Gastrocnemius medialis (tissue), 4 donors: ENCODE data around the gene KIRREL3. TPM values are rescaled to one million over a fixed set of nuclear protein-coding genes. Genes with fewer than 3 reads are reported as not detected.

Source experiments
- ATAC-seq, 2 donors: fragments of 150-250 bp; one replicate each; pipeline ENCODE4 v1.9.1; 2016
- DNase-seq, 2 donors: peaks; one replicate each; pipeline ENCODE4 v3.0.0-alpha.2; 2019
- H3K27ac ChIP-seq, 4 donors: fragments of 200-600 bp; sonication (generic); 1 replicate in 1 of 4; 2 replicates in 3 of 4; pipeline ENCODE4 v1.5.1; 2016 to 2018; ENCODE audit warnings: mild to moderate bottlenecking in 2 of 4, moderate library complexity in 1 of 4
- H3K27me3 ChIP-seq, 3 donors: fragments of 200-600 bp; sonication (generic) in 2 of 3; 1 replicate in 1 of 3; 2 replicates in 2 of 3; pipeline versions ENCODE4 v1.5.1 to v1.6.0; 2016 to 2019; ENCODE audit warnings: mild to moderate bottlenecking in 1 of 3, moderate library complexity in 1 of 3
- H3K36me3 ChIP-seq, 2 donors: fragments of 200-600 bp; sonication (generic) in 1 of 2; one replicate each; pipeline ENCODE4 v1.5.1; 2017 to 2018
- H3K4me1 ChIP-seq, 2 donors: fragments of 200-600 bp; sonication (generic) in 1 of 2; one replicate each; pipeline ENCODE4 v1.5.1; 2016 to 2017; ENCODE audit warnings: mild to moderate bottlenecking in 2 of 2
- H3K4me3 ChIP-seq, 4 donors: fragments of 200-600 bp; sonication (generic) in 3 of 4; 1 replicate in 1 of 4; 2 replicates in 3 of 4; pipeline ENCODE4 v1.5.1; 2016 to 2019; ENCODE audit warnings: mild to moderate bottlenecking in 2 of 4
- H3K9me3 ChIP-seq, 3 donors: fragments of 200-600 bp; sonication (generic) in 2 of 3; 1 replicate in 1 of 3; 2 replicates in 2 of 3; pipeline ENCODE4 v1.5.1; 2016 to 2019
- POLR2A ChIP-seq, 2 donors: fragments of 450-650 bp; IDR thresholded peaks; one replicate each; pipeline ENCODE4 v1.6.1; 2017; ENCODE audit warnings: antibody characterized with exemption in 2 of 2, mild to moderate bottlenecking in 2 of 2, moderate library complexity in 2 of 2
- in situ Hi-C, 4 donors: fragments of 200-750 bp; cut with MboI; loops; one replicate each; pipeline versions ENCODE4 v1.15.0 to v1.8.0; 2017; ENCODE audit warnings: low sequenced_read_pairs in 4 of 4
- intact Hi-C: fragments of 100-400 bp; cut with DNase I; formaldehyde crosslinking; loops from one replicate; pipeline ENCODE4 v1.15.1; 2023; ENCODE audit warnings: low total_unique reads
- total RNA-seq, 4 donors: library from RNA; depleted of rRNA; stranded (reverse); fragments of >200 nt; gene quantifications; one replicate each; pipeline versions ENCODE4 v1.1.0 to v1.2.3, GENCODE V29; 2016
- TF ChIP-seq, protein P1 (sequence below), 5 experiments: fragments of 450-650 bp in 3 of 5; fragments of 200-600 bp in 2 of 5; sonication (generic) in 2 of 5; IDR thresholded peaks in 4 of 5; conservative IDR thresholded peaks in 1 of 5; 1 replicate in 4 of 5; 2 replicates in 1 of 5; pipeline ENCODE4 v1.5.1; 2016 to 2019; ENCODE audit warnings: antibody characterized with exemption in 5 of 5, mild to moderate bottlenecking in 3 of 5, moderate library complexity in 3 of 5

Gene KIRREL3
- total RNA-seq, 4 donors from 2014 or later, result 0.10 TPM; not detected in 3

- peaks cover 0 to under 1% (median 0%) of the 10 kb centered on the region in 3 donors for H3K27me3 ChIP-seq
- H3K4me3 ChIP-seq, result no peak overlapping the region
- H3K27ac ChIP-seq, result no peak overlapping the region
- DNase-seq (no peak), ATAC-seq (no peak)
- intact Hi-C loops, result no loop called here
- no peaks in the 10 kb centered on the region for H3K9me3 ChIP-seq
- in situ Hi-C loops, result no loop called here
- TF ChIP-seq POLR2A (IDR thresholded peaks at IDR 0.05), result no peak
- TF ChIP-seq, protein P1, sequence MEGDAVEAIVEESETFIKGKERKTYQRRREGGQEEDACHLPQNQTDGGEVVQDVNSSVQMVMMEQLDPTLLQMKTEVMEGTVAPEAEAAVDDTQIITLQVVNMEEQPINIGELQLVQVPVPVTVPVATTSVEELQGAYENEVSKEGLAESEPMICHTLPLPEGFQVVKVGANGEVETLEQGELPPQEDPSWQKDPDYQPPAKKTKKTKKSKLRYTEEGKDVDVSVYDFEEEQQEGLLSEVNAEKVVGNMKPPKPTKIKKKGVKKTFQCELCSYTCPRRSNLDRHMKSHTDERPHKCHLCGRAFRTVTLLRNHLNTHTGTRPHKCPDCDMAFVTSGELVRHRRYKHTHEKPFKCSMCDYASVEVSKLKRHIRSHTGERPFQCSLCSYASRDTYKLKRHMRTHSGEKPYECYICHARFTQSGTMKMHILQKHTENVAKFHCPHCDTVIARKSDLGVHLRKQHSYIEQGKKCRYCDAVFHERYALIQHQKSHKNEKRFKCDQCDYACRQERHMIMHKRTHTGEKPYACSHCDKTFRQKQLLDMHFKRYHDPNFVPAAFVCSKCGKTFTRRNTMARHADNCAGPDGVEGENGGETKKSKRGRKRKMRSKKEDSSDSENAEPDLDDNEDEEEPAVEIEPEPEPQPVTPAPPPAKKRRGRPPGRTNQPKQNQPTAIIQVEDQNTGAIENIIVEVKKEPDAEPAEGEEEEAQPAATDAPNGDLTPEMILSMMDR (IDR thresholded peaks at IDR 0.05 in 4 of 5, conservative IDR thresholded peaks at IDR 0.05 in 1 of 5), result no peak
- no peaks in the 10 kb centered on the region for H3K4me1 ChIP-seq
- no peaks in the 10 kb centered on the region for H3K36me3 ChIP-seq
Measured at GRCh38 chr11:126863294-126863997, 137.1 kb downstream of the KIRREL3 start.

GRCh38 chr11:126862664-126863243 is 137.8 kb downstream of the KIRREL3 start:
- Histone ChIP-seq H3K4me1 (no peaks in the 10 kb centered on the region), H3K4me3 (no peak overlapping the region), H3K27ac (no peak overlapping the region), H3K36me3 (no peaks in the 10 kb centered on the region), H3K9me3 (no peaks in the 10 kb centered on the region), H3K27me3 (no peaks in the 10 kb centered on the region)
- intact Hi-C loops, result no loop called here
- in situ Hi-C loops, result no loop called here
- DNase-seq (no peak), ATAC-seq (no peak)
- TF ChIP-seq, protein P1 (IDR thresholded peaks at IDR 0.05 in 4 of 5, conservative IDR thresholded peaks at IDR 0.05 in 1 of 5), result no peak
- no peak for TF ChIP-seq POLR2A (IDR thresholded peaks at IDR 0.05)

DNA sequence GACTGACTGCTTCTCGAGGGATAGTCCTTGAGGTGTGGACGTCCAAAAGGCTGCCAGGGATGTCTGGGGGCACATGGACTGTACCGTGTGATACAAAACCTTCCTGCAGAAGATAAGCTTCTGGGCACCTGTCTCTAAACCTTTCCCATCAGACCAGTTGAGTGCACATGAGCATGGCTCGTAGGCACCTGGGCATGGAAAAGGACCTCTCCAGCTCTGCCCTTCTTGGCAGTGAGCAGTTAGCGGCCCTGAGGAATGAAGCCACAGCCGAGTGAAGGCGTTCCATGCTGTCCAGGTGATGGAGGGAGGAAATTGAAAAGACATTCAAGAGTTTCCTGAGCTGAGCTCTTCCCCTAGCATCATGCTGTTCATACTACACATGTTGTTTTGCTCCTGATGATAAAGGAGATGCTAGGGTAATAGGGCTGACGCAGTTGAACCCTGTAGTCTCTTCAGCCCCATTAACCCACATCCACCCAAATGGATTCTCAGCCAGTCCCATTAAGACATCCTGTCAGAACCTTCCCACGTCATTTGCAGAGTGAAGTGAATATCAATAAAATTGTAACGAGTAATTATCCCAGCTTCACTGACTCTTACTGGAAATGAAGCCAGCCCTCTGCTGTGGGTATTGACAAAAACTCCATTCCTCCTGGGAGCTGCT is 138.6 kb downstream of the KIRREL3 start:
- H3K4me3 ChIP-seq, result no peak overlapping the region
- no peaks in the 10 kb centered on the region for H3K27me3 ChIP-seq
- ATAC-seq (no peak), DNase-seq (no peak)
- no peaks in the 10 kb centered on the region for H3K4me1 ChIP-seq
- no peaks in the 10 kb centered on the region for H3K9me3 ChIP-seq
- TF ChIP-seq POLR2A (IDR thresholded peaks at IDR 0.05), result no peak
- TF ChIP-seq, protein P1 (IDR thresholded peaks at IDR 0.05 in 4 of 5, conservative IDR thresholded peaks at IDR 0.05 in 1 of 5), result no peak
- no peaks in the 10 kb centered on the region for H3K36me3 ChIP-seq
- intact Hi-C loops (no loop called here), in situ Hi-C loops (no loop called here)
- no peak overlapping the region for H3K27ac ChIP-seq

GRCh38 chr11:126857860-126858808 is 142.4 kb downstream of the KIRREL3 start:
- Histone ChIP-seq H3K27ac (no peak overlapping the region), H3K27me3 (no peaks in the 10 kb centered on the region)
- intact Hi-C loops, result no loop called here

More at GRCh38 chr11:126857860-126858808, 142.4 kb downstream of the KIRREL3 start:
- no peak for ATAC-seq
- no peak for DNase-seq
- Histone ChIP-seq H3K4me1 (no peaks in the 10 kb centered on the region), H3K4me3 (no peak overlapping the region), H3K36me3 (no peaks in the 10 kb centered on the region), H3K9me3 (no peaks in the 10 kb centered on the region)
- in situ Hi-C loops, result no loop called here
- no peak for TF ChIP-seq POLR2A (IDR thresholded peaks at IDR 0.05)
- TF ChIP-seq, protein P1 (IDR thresholded peaks at IDR 0.05 in 4 of 5, conservative IDR thresholded peaks at IDR 0.05 in 1 of 5), result no peak
